ENCODE measurements around the gene NDEL1.
"Not testable (repeated sequence)": the region's sequence is repeated elsewhere in the genome, so short reads cannot be mapped to it uniquely, and the experiment has no call there.

NDEL1 gene

GRCh38 chr17:8435245-8436168, at the start of gene NDEL1:
TSS of gene NDEL1 (plus strand) at chr17:8435884. CDS start at chr17:8444272, 8,388 bp downstream.
- DNase-seq (ENCODE audit: low spot score), result peak; percentile 88
- FAIRE-seq, result no peak

- no peak for FAIRE-seq
- no peak for DNase-seq (ENCODE audit: low spot score)
Observed at GRCh38 chr17:8386841-8387240, 48.8 kb upstream of the NDEL1 start.

GRCh38 chr17:8387914-8388651, 47.6 kb upstream of the NDEL1 start:
- DNase-seq (ENCODE audit: low spot score) (no peak), FAIRE-seq (no peak)

- FAIRE-seq (no peak), DNase-seq (ENCODE audit: low spot score) (no peak)
Observed at GRCh38 chr17:8391711-8392110, 44.0 kb upstream of the NDEL1 start.

GRCh38 chr17:8392274-8392673, 43.4 kb upstream of the NDEL1 start:
- FAIRE-seq (no peak), DNase-seq (ENCODE audit: low spot score) (no peak)

- FAIRE-seq (no peak), DNase-seq (ENCODE audit: low spot score) (no peak)
Observed at GRCh38 chr17:8392674-8393469, 42.8 kb upstream of the NDEL1 start.

GRCh38 chr17:8393470-8394231, 42.0 kb upstream of the NDEL1 start:
- FAIRE-seq, result no peak
- no peak for DNase-seq (ENCODE audit: low spot score)

GRCh38 chr17:8394497-8394896, 41.2 kb upstream of the NDEL1 start:
- DNase-seq (ENCODE audit: low spot score); FAIRE-seq: not testable (repeated sequence)

- FAIRE-seq (no peak), DNase-seq (ENCODE audit: low spot score) (no peak)
Observed at GRCh38 chr17:8397636-8398035, 38.0 kb upstream of the NDEL1 start, which contains the start of gene RNF222. TSS of gene RNF222 (minus strand) at chr17:8397827. CDS start at chr17:8393461, 4,366 bp downstream.

GRCh38 chr17:8398980-8399379, 36.7 kb upstream of the NDEL1 start:
- no peak for FAIRE-seq
- no peak for DNase-seq (ENCODE audit: low spot score)

GRCh38 chr17:8401107-8401506, 34.6 kb upstream of the NDEL1 start:
- DNase-seq (ENCODE audit: low spot score) (no peak), FAIRE-seq (no peak)

- DNase-seq (ENCODE audit: low spot score) (no peak), FAIRE-seq (no peak)
Observed at GRCh38 chr17:8402921-8403536, 32.7 kb upstream of the NDEL1 start.

GRCh38 chr17:8405499-8406016, 30.1 kb upstream of the NDEL1 start:
- FAIRE-seq (no peak), DNase-seq (ENCODE audit: low spot score) (no peak)

- DNase-seq (ENCODE audit: low spot score), result no peak
- no peak for FAIRE-seq
Observed at GRCh38 chr17:8406174-8406573, 29.5 kb upstream of the NDEL1 start.

- FAIRE-seq, result no peak
- DNase-seq (ENCODE audit: low spot score), result no peak
Observed at GRCh38 chr17:8408371-8408770, 27.3 kb upstream of the NDEL1 start.

GRCh38 chr17:8409966-8410882, 25.5 kb upstream of the NDEL1 start:
- FAIRE-seq (peak; percentile 25), DNase-seq (ENCODE audit: low spot score) (peak; percentile 66)

GRCh38 chr17:8410883-8411238, 24.8 kb upstream of the NDEL1 start:
- FAIRE-seq, result no peak

GRCh38 chr17:8412089-8412488, 23.6 kb upstream of the NDEL1 start:
- DNase-seq (ENCODE audit: low spot score), result no peak
- no peak for FAIRE-seq

More at GRCh38 chr17:8410883-8411238, 24.8 kb upstream of the NDEL1 start:
- no peak for DNase-seq (ENCODE audit: low spot score)

- no peak for FAIRE-seq
Observed at GRCh38 chr17:8413328-8413727, 22.4 kb upstream of the NDEL1 start.

More at GRCh38 chr17:8413328-8413727, 22.4 kb upstream of the NDEL1 start:
- DNase-seq (ENCODE audit: low spot score), result no peak
